Thoracic aorta (tissue), 2 donors: ENCODE measurements around the gene NAPB. TPM values are rescaled to one million over a fixed set of nuclear protein-coding genes. Genes with fewer than 3 reads are reported as not detected.
A peak's percentile ranks its signal among the peaks of the same experiment; 100 is the strongest.
"Not testable (repeated sequence)": the region's sequence is repeated elsewhere in the genome, so short reads cannot be mapped to it uniquely, and the experiment has no call there.

ENCODE experiments used
- ATAC-seq: fragments of 150-250 bp; one replicate; pipeline ENCODE4 v1.8.0; 2017; ENCODE audit warnings: low read depth; ENCODE audit not compliant: insufficient number of reproducible peaks, low FRiP score
- DNase-seq: peaks from one replicate; pipeline ENCODE4 v3.0.0-alpha.2; 2020; ENCODE audit warnings: low spot score
- H3K27ac ChIP-seq, 2 donors: fragments of 200-600 bp; sonication (generic); 1 replicate in 1 of 2; 2 replicates in 1 of 2; pipeline ENCODE4 v1.5.1; 2016; ENCODE audit warnings: mild to moderate bottlenecking in 2 of 2, moderate library complexity in 2 of 2
- H3K27me3 ChIP-seq: fragments of 200-600 bp; sonication (generic); replicated peaks from 2 replicates; pipeline ENCODE4 v1.6.0; 2016; ENCODE audit warnings: mild to moderate bottlenecking; ENCODE audit not compliant: insufficient read depth
- H3K36me3 ChIP-seq: fragments of 200-600 bp; sonication (generic); one replicate; pipeline ENCODE4 v1.5.1; 2016
- H3K4me1 ChIP-seq, 2 donors: fragments of 200-600 bp; sonication (generic); 1 replicate in 1 of 2; 2 replicates in 1 of 2; pipeline versions ENCODE4 v1.5.1 to v1.6.0; 2016; ENCODE audit warnings: low read depth in 2 of 2, mild to moderate bottlenecking in 1 of 2; ENCODE audit not compliant: control insufficient read depth in 1 of 2
- H3K4me3 ChIP-seq: fragments of 200-600 bp; sonication (generic); 2 replicates; pipeline ENCODE4 v1.5.1; 2016; ENCODE audit warnings: mild to moderate bottlenecking
- H3K9me3 ChIP-seq: fragments of 200-600 bp; sonication (generic); 2 replicates; pipeline ENCODE4 v1.5.1; 2016
- total RNA-seq, 2 donors: library from RNA; depleted of rRNA; stranded (reverse); fragments of >200 nt; gene quantifications; one replicate each; pipeline versions ENCODE4 v1.1.0 to v1.2.3, GENCODE V29; 2016
- TF ChIP-seq, protein P1 (sequence below): fragments of 200-600 bp; sonication (generic); IDR thresholded peaks from one replicate; pipeline ENCODE4 v1.5.1; 2019; ENCODE audit warnings: antibody characterized with exemption

The NAPB gene
- total RNA-seq, result 10 to 100 TPM; 10.2 to 17.1 TPM

DNA sequence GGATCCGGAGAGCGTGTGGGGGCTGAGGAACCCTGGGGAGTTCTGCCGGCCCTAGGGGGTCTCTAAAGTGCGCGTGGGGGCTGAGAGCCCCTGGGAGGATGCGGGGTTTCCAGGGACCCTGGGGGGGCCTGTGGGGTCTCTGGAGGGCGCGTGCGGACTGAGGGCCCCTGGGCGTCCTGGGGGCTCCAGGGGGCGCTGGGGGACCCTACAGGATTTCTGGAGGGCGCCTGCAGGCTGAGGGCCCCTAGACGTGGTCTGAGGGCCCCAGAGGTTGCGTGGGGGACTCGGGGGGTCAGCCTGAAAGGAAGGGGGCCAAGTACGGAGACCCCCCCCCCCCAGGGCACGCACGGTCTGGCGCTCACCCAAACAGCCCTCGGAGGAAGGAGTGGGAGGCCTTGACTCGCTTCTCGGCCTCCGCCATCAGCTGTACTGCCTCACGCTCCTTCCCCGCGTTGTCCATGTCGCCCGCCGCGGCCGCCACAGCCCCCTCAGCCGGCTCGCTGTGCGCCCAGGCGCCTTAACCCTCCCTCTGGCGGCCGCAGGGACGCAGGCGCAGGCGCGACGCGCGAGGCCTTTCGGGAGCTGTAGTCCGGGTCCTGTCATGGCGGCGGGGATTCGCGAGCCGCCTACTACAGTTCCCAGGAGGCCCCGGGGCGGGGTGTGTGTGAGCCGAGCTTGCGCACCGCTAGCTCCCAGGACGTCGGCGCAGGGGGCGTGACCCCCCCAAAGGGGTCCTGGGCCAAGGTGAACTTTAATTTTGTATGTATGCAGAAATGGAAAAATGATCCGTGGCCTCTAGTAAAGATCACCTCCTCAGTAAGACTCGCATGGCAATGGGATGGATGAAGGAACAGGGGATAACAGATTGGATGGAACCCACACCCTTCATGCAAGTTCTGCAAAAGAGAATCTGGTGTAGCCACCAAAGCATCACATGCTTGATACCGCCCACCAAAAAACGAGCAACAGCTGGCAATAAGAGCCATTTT lies at the start of gene NAPB:
TSS of gene NAPB (minus strand) at position 546 of the 989 bp plus-strand sequence. CDS start at position 460, 86 bp downstream.
- peak; percentile 76 for ATAC-seq

DNA sequence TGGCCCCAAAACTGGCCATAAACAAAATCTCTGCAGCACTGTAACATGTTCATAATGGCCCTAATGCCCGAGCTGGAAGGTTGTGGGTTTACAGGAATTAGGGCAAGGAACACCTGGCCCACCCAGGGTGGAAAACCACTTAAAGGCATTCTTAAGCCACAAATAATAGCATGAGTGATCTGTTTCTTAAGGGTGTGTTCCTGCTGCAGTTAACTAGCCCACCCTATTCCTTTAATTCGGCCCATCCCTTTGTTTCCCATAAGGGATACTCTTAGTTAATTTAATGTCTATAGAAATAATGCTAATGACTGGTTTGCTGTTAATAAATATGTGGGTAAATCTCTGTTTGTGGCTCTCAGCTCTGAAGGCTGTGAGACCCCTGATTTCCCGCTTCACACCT lies 45.7 kb upstream of the NAPB start:
- not testable (repeated sequence) for H3K27me3 ChIP-seq, H3K4me1 ChIP-seq, ATAC-seq, H3K27ac ChIP-seq, H3K4me3 ChIP-seq, H3K9me3 ChIP-seq, H3K36me3 ChIP-seq, DNase-seq

More for the DNA sequence above, at the start of gene NAPB:
- Histone ChIP-seq H3K4me3 (peak within 1 kb of the TSS; percentile 97), H3K36me3 (no peaks in the 10 kb centered on the region), H3K27ac (peak within 1 kb of the TSS; percentile 88 to 93), H3K9me3 (no peaks in the 10 kb centered on the region), H3K27me3 (no peaks in the 10 kb centered on the region), H3K4me1 (peaks cover 14 to 16% of the 10 kb centered on the region in 2 donors)
- TF ChIP-seq, protein P1, sequence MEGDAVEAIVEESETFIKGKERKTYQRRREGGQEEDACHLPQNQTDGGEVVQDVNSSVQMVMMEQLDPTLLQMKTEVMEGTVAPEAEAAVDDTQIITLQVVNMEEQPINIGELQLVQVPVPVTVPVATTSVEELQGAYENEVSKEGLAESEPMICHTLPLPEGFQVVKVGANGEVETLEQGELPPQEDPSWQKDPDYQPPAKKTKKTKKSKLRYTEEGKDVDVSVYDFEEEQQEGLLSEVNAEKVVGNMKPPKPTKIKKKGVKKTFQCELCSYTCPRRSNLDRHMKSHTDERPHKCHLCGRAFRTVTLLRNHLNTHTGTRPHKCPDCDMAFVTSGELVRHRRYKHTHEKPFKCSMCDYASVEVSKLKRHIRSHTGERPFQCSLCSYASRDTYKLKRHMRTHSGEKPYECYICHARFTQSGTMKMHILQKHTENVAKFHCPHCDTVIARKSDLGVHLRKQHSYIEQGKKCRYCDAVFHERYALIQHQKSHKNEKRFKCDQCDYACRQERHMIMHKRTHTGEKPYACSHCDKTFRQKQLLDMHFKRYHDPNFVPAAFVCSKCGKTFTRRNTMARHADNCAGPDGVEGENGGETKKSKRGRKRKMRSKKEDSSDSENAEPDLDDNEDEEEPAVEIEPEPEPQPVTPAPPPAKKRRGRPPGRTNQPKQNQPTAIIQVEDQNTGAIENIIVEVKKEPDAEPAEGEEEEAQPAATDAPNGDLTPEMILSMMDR, result peak; percentile 68
- peak; percentile 73 for DNase-seq

DNA sequence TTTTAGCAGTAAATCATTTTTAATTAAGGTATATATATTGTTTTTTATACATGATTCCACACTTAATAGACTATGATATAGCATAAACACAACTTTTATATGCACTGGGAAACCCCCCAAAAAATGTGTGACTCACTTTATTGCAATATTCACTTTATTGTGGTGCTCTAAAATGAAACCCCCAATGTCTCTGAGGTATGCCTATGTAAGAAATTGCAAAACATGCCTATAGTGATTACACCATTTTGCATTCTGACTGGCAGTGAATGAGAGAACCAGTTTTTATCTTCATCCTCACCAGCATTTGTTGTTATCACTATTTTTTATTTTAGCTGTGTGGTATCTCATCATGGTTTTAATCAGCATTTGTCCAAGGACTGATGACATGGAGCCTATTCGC lies 39.9 kb upstream of the NAPB start:
- H3K27me3 ChIP-seq, result no peaks in the 10 kb centered on the region
- H3K4me3 ChIP-seq, result no peak overlapping the region
- H3K9me3 ChIP-seq, result no peaks in the 10 kb centered on the region
- no peaks in the 10 kb centered on the region for H3K4me1 ChIP-seq
- H3K36me3 ChIP-seq, result no peaks in the 10 kb centered on the region
- H3K27ac ChIP-seq, result no peak overlapping the region
- TF ChIP-seq, protein P1, result no peak
- no peak for DNase-seq
- ATAC-seq, result no peak

DNA sequence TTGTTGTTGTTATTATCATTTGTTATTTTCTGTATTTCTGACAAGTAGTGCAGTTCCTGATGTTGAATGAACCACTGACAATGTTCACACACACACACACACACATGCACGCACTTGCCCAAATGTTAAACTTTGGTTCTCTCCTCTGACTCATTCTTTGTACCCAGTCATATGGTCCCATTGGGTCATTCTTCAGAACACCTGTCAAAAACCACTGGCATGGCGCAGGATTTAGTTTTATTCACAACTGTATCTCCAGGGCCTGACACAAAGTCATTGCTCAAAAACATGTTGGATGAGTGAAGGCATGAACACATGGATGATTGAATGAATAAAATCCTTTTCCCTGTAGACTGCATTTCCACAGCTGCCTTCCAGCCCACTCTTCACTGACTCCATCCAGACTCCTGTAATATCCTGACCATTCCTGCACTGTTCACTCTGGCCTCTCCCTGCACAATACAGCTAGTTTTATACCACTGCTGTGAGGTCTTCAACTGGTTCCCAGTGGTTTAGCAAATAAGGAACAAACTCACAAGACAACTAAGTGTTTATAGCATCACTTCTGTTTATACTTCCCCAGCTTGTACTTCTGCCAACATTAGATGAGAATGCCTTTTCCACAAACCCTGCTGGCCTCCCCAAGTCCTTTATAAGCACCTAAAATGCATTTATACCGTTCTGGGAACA lies 38.3 kb upstream of the NAPB start:
- no peak overlapping the region for H3K4me3 ChIP-seq
- H3K27me3 ChIP-seq, result no peaks in the 10 kb centered on the region
- no peak for DNase-seq
- no peak for ATAC-seq
- no peaks in the 10 kb centered on the region for H3K36me3 ChIP-seq
- TF ChIP-seq, protein P1, result no peak
- no peaks in the 10 kb centered on the region for H3K9me3 ChIP-seq
- no peak overlapping the region for H3K27ac ChIP-seq
- H3K4me1 ChIP-seq, result no peaks in the 10 kb centered on the region

DNA sequence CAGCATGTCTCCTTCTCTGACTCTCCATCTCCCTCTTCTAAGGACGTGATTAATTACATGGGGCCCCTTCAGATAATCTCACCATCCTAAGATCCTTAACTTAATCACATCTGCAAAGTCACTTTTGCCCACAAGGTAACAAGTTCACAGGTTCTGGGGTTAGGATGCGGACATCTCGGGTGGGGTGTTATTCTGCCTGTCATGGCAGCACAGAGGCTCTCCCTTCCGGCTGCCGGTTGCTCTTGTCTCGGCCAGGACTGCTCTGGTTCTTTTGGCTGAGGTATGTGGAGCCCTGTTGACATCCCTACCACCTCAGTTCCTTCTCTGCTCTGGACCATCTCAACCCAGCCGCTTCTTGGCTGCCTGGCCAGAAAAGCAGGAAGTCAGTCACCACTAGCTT lies 35.6 kb upstream of the NAPB start:
- H3K36me3 ChIP-seq, result no peaks in the 10 kb centered on the region
- DNase-seq (no peak), ATAC-seq (no peak)

More for the DNA sequence above, 35.6 kb upstream of the NAPB start:
- H3K4me1 ChIP-seq, result no peaks in the 10 kb centered on the region
- H3K4me3 ChIP-seq, result no peak overlapping the region
- no peaks in the 10 kb centered on the region for H3K27me3 ChIP-seq
- H3K9me3 ChIP-seq, result no peaks in the 10 kb centered on the region
- no peak overlapping the region for H3K27ac ChIP-seq
- TF ChIP-seq, protein P1, result no peak
